Measurements from ENCODE around the gene BNC1. TPM values are rescaled to one million over a fixed set of nuclear protein-coding genes. Genes with fewer than 3 reads are reported as not detected.

The BNC1 gene
- total RNA-seq, 1 donor from 2014 or later: not detected

- intact Hi-C loops (cut with DNase I): no loop called here
- no peaks in the 10 kb centered on the region for H3K36me3 ChIP-seq
- H3K27me3 ChIP-seq: no peaks in the 10 kb centered on the region
- TF ChIP-seq CTCF (IDR thresholded peaks at IDR 0.05): no peak
- H3K4me3 ChIP-seq: no peak overlapping the region
- H3K9me3 ChIP-seq: no peaks in the 10 kb centered on the region
- H3K27ac ChIP-seq: no peak overlapping the region
- no peaks in the 10 kb centered on the region for H3K4me1 ChIP-seq
- no peak for DNase-seq (ENCODE audit: low spot score in 2 of 2)
These were observed 20.6 kb upstream of the BNC1 start for GRCh38 chr15:83304861-83305703.

GRCh38 chr15:83303535-83303934 is 19.1 kb upstream of the BNC1 start:
- no peak for DNase-seq (ENCODE audit: low spot score in 2 of 2)
- TF ChIP-seq CTCF (IDR thresholded peaks at IDR 0.05): no peak
- intact Hi-C loops (cut with DNase I): no loop called here

GRCh38 chr15:83300826-83301225 is 16.4 kb upstream of the BNC1 start:
- no peak overlapping the region for H3K27ac ChIP-seq
- DNase-seq (ENCODE audit: low spot score in 2 of 2): no peak
- no peaks in the 10 kb centered on the region for H3K9me3 ChIP-seq
- no peaks in the 10 kb centered on the region for H3K27me3 ChIP-seq
- no peaks in the 10 kb centered on the region for H3K4me1 ChIP-seq
- intact Hi-C loops (cut with DNase I): no loop called here
- no peaks in the 10 kb centered on the region for H3K36me3 ChIP-seq
- no peak overlapping the region for H3K4me3 ChIP-seq
- TF ChIP-seq CTCF (IDR thresholded peaks at IDR 0.05): no peak

More at GRCh38 chr15:83303535-83303934, 19.1 kb upstream of the BNC1 start:
- Histone ChIP-seq H3K4me1 (no peaks in the 10 kb centered on the region), H3K27me3 (no peaks in the 10 kb centered on the region), H3K4me3 (no peak overlapping the region), H3K27ac (no peak overlapping the region), H3K9me3 (no peaks in the 10 kb centered on the region), H3K36me3 (no peaks in the 10 kb centered on the region)

- H3K27me3 ChIP-seq: no peaks in the 10 kb centered on the region
- intact Hi-C loops (cut with DNase I): no loop called here
- no peaks in the 10 kb centered on the region for H3K4me1 ChIP-seq
- no peak overlapping the region for H3K27ac ChIP-seq
- DNase-seq (ENCODE audit: low spot score in 2 of 2): no peak
- no peaks in the 10 kb centered on the region for H3K9me3 ChIP-seq
- TF ChIP-seq CTCF (IDR thresholded peaks at IDR 0.05): no peak
- no peak overlapping the region for H3K4me3 ChIP-seq
- H3K36me3 ChIP-seq: no peaks in the 10 kb centered on the region
These were observed 15.0 kb upstream of the BNC1 start for GRCh38 chr15:83299462-83299861.

- Histone ChIP-seq H3K27ac (no peak overlapping the region), H3K27me3 (no peaks in the 10 kb centered on the region), H3K4me3 (no peak overlapping the region), H3K4me1 (no peaks in the 10 kb centered on the region), H3K9me3 (no peaks in the 10 kb centered on the region), H3K36me3 (no peaks in the 10 kb centered on the region)
- no peak for DNase-seq (ENCODE audit: low spot score in 2 of 2)
- no peak for TF ChIP-seq CTCF (IDR thresholded peaks at IDR 0.05)
- intact Hi-C loops (cut with DNase I): no loop called here
These were observed 11.0 kb upstream of the BNC1 start for GRCh38 chr15:83295417-83295816.

Data from ascending aorta (tissue), 2 donors.